Measurements from ENCODE around the gene SOX9.

SOX9 gene

GRCh38 chr17:72169823-72170222 lies 49.0 kb downstream of the SOX9 start:
- Histone ChIP-seq H4K20me1 (ENCODE audit: insufficient read depth) (no peaks in the 10 kb centered on the region), H3K4me2 (no peak overlapping the region), H3K79me2 (ENCODE audit: insufficient read depth, low read depth) (no peaks in the 10 kb centered on the region), H2AFZ (ENCODE audit: low read depth) (no peak overlapping the region), H3K4me1 (ENCODE audit: low read depth, poor library complexity, severe bottlenecking) (no peaks in the 10 kb centered on the region), H3K4me3 (IDR thresholded peaks at IDR 0.05; ENCODE audit: insufficient read depth, low read depth, low read length) (no peak overlapping the region), H3K27ac (no peak overlapping the region), H3K27me3 (ENCODE audit: insufficient read depth, low read depth) (no peaks in the 10 kb centered on the region), H3K36me3 (ENCODE audit: insufficient read depth) (no peaks in the 10 kb centered on the region), H3K9ac (no peak overlapping the region)
- TF ChIP-seq CTCF (conservative IDR thresholded peaks at IDR 0.05; ENCODE audit: low read depth, low read length), result no peak

DNA sequence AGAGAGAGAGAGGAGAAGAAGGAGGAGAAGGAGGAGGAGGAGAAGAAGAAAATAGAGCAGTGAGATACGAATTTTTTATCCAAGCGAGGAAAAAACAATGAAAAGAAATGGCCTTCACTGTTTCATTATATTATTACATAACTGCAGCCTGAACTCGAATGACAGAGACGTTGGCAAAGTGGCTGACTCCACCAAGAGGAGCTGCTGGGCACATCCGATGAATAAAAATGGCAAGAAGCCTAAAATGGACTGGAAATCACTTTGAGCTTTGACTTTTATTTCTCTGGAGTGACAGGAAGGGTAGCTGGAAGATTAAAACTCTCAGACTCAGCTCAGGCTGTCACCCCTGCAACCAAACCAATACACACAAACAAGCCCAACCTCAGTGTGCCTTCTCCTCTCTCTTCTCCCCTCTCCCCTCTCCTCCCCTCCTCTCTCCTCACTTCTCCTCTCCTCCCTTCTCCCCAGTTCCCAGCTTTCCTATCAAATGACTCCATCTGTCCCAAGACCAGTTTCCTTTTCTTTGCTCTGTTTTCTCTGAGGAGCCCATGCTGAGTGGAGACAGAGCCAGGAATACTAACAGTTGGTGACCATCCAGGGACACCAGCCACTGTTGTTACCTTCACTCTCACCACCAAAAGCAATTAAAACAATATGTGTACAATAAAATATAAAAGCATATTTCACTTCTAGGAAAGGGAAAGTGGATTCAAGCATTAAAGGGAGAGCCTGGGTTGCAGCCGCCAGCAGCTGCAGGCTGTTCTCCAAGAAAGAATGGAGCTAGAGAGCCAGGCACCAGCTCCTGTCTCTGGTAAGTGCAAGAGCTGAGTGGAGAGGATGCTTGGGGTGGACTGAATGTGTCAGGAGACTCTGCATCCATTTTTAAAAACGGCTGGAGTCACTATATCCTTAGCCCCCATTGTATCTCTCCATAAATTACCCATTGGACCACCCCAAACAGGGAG lies 51.2 kb downstream of the SOX9 start:
- Histone ChIP-seq H3K4me2 (no peak overlapping the region), H3K4me1 (ENCODE audit: low read depth, poor library complexity, severe bottlenecking) (no peaks in the 10 kb centered on the region), H3K79me2 (ENCODE audit: insufficient read depth, low read depth) (no peaks in the 10 kb centered on the region), H4K20me1 (ENCODE audit: insufficient read depth) (no peaks in the 10 kb centered on the region), H3K36me3 (ENCODE audit: insufficient read depth) (no peaks in the 10 kb centered on the region), H2AFZ (ENCODE audit: low read depth) (no peak overlapping the region), H3K27ac (no peak overlapping the region), H3K4me3 (IDR thresholded peaks at IDR 0.05; ENCODE audit: insufficient read depth, low read depth, low read length) (no peak overlapping the region), H3K27me3 (ENCODE audit: insufficient read depth, low read depth) (no peaks in the 10 kb centered on the region), H3K9ac (no peak overlapping the region)
- no peak for TF ChIP-seq CTCF (conservative IDR thresholded peaks at IDR 0.05; ENCODE audit: low read depth, low read length)

DNA sequence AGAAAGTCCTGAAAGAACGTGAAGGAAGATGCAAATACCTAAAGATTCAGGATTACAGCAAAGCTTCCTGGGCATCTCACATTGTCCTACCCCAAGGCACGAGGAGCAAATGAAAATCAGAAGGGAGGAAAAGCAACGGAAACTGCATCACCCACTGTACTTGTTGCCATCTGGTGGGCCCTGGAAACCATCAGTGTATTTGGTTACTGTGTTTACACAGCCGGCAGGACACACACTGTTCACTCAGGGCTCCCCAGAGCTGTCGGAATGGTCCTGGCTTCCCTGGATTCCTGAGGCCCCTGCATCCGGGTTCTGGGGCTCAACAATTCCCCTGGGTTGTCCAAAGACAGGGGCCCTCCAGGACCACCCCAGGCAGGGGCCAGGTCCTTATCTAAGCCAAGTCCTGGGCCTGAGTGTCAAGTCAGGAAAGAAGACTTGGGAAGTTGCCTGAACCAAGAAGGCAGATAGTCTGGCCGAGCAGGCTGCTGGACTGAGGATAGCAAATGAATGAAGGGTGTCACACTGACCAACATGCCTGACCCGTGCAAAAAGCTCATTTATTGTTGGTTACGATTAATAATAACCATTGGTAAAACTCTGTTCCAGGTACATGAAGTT lies 52.8 kb downstream of the SOX9 start:
- no peaks in the 10 kb centered on the region for H4K20me1 ChIP-seq (ENCODE audit: insufficient read depth)
- H3K4me1 ChIP-seq (ENCODE audit: low read depth, poor library complexity, severe bottlenecking), result no peaks in the 10 kb centered on the region
- H3K4me3 ChIP-seq (IDR thresholded peaks at IDR 0.05; ENCODE audit: insufficient read depth, low read depth, low read length), result no peak overlapping the region
- H3K36me3 ChIP-seq (ENCODE audit: insufficient read depth), result no peaks in the 10 kb centered on the region
- H2AFZ ChIP-seq (ENCODE audit: low read depth), result no peak overlapping the region
- no peaks in the 10 kb centered on the region for H3K27me3 ChIP-seq (ENCODE audit: insufficient read depth, low read depth)
- H3K9ac ChIP-seq, result no peak overlapping the region
- H3K27ac ChIP-seq, result no peak overlapping the region
- no peak overlapping the region for H3K4me2 ChIP-seq
- H3K79me2 ChIP-seq (ENCODE audit: insufficient read depth, low read depth), result no peaks in the 10 kb centered on the region
- TF ChIP-seq CTCF (conservative IDR thresholded peaks at IDR 0.05; ENCODE audit: low read depth, low read length), result no peak

DNA sequence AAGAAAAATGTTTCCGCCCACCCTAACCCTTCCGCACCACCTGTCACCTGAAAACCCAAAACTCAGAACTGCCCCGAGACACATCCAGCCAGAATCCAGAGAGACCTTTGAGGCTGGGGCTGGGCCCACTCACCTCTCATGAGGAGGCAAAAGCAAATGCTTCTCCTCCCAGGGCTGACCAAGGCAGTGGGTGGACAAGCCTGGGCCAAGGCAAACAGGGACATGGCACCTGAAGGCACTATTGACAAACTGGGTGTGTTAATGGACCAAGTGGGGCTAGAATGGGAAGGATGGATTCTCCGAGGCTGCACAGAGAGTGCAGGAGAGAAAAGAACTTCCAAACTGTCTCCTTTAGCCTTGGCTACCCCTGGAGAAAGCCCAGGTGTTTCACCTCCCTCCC lies 54.4 kb downstream of the SOX9 start:
- no peak overlapping the region for H2AFZ ChIP-seq (ENCODE audit: low read depth)

More for the DNA sequence above, 54.4 kb downstream of the SOX9 start:
- no peaks in the 10 kb centered on the region for H3K36me3 ChIP-seq (ENCODE audit: insufficient read depth)
- H4K20me1 ChIP-seq (ENCODE audit: insufficient read depth), result no peaks in the 10 kb centered on the region
- H3K4me2 ChIP-seq, result no peak overlapping the region
- no peak overlapping the region for H3K4me3 ChIP-seq (IDR thresholded peaks at IDR 0.05; ENCODE audit: insufficient read depth, low read depth, low read length)
- H3K27ac ChIP-seq, result no peak overlapping the region
- H3K4me1 ChIP-seq (ENCODE audit: low read depth, poor library complexity, severe bottlenecking), result no peaks in the 10 kb centered on the region
- no peak for TF ChIP-seq CTCF (conservative IDR thresholded peaks at IDR 0.05; ENCODE audit: low read depth, low read length)
- no peaks in the 10 kb centered on the region for H3K79me2 ChIP-seq (ENCODE audit: insufficient read depth, low read depth)
- no peak overlapping the region for H3K9ac ChIP-seq
- H3K27me3 ChIP-seq (ENCODE audit: insufficient read depth, low read depth), result no peaks in the 10 kb centered on the region
